B cell (primary cell): ENCODE results near the gene PGAP3. TPM values are rescaled to one million over a fixed set of nuclear protein-coding genes. Genes with fewer than 3 reads are reported as not detected.

Experiments
- ATAC-seq: fragments of 200-7000 bp; cut with Tn5 transposase; one replicate; pipeline ENCODE4 v1.10.0; 2021; ENCODE audit warnings: low read depth, mild to moderate bottlenecking, moderate number of reproducible peaks, moderate library complexity
- CTCF ChIA-PET: fragments of 350-600 bp; sonication (Branson Sonifier 250); formaldehyde crosslinking; loops from one replicate; lab custom pipeline; 2021; ENCODE audit warnings: antibody characterized with exemption, inconsistent platforms; lab: Charles Lee
- POLR2A ChIA-PET: fragments of 350-600 bp; sonication (Branson Sonifier 250); formaldehyde crosslinking; loops from one replicate; lab custom pipeline; 2021; ENCODE audit warnings: antibody characterized with exemption; lab: Charles Lee
- DNase-seq: peaks from one replicate; pipeline ENCODE4 v3.0.0; 2013
- H2AFZ ChIP-seq: 2 replicates; pipeline ENCODE4 v1.6.1; 2012; ENCODE audit warnings: mild to moderate bottlenecking, low read depth, low read length; ENCODE audit not compliant: insufficient read depth, poor library complexity, severe bottlenecking
- H3K27ac ChIP-seq, 2 donors: 1 replicate in 1 of 2; 2 replicates in 1 of 2; pipeline ENCODE4 v1.5.1; 2012 to 2013; ENCODE audit warnings: low read length in 2 of 2, mild to moderate bottlenecking in 2 of 2, moderate library complexity in 1 of 2
- H3K27me3 ChIP-seq, 4 experiments: fragments of 200-600 bp in 1 of 4; sonication (generic) in 1 of 4; replicated peaks in 1 of 4; 1 replicate in 2 of 4; 2 replicates in 2 of 4; pipeline versions ENCODE4 v1.6.1 to v1.7.0; 2013 to 2016; ENCODE audit warnings: low read length in 3 of 4, mild to moderate bottlenecking in 2 of 4, mixed read lengths in 1 of 4, moderate library complexity in 1 of 4; ENCODE audit not compliant: insufficient read depth in 4 of 4, control insufficient read depth in 3 of 4; ENCODE audit errors: control extremely low read depth in 1 of 4
- H3K36me3 ChIP-seq, 2 experiments: replicated peaks in 1 of 2; 1 replicate in 1 of 2; 2 replicates in 1 of 2; pipeline versions ENCODE4 v1.6.1 to v1.7.1; 2013; ENCODE audit warnings: low read length in 1 of 2; ENCODE audit not compliant: insufficient read depth in 2 of 2, control insufficient read depth in 1 of 2; ENCODE audit errors: control extremely low read depth in 1 of 2, extremely low read depth in 1 of 2
- H3K4me1 ChIP-seq, 2 donors: fragments of 200-600 bp in 1 of 2; sonication (generic) in 1 of 2; 1 replicate in 1 of 2; 2 replicates in 1 of 2; pipeline versions ENCODE4 v1.5.1 to v1.6.1; 2013 to 2017; ENCODE audit warnings: low read length in 2 of 2; ENCODE audit not compliant: control insufficient read depth in 2 of 2, insufficient read depth in 2 of 2
- H3K4me2 ChIP-seq: replicated peaks from 2 replicates; pipeline ENCODE3; 2012; ENCODE audit warnings: mild to moderate bottlenecking, low read depth, low read length; ENCODE audit not compliant: poor library complexity, severe bottlenecking
- H3K4me3 ChIP-seq, 5 experiments: fragments of 200-600 bp in 1 of 5; sonication (generic) in 1 of 5; 1 replicate in 3 of 5; 2 replicates in 2 of 5; pipeline versions ENCODE4 v1.5.1 to v1.7.0; 2011 to 2016; ENCODE audit warnings: low read length in 4 of 5, mild to moderate bottlenecking in 4 of 5, low read depth in 2 of 5, control low read depth in 1 of 5, moderate library complexity in 1 of 5; ENCODE audit not compliant: insufficient read depth in 1 of 5; ENCODE audit errors: control extremely low read depth in 1 of 5, extremely low read depth in 1 of 5
- H3K79me2 ChIP-seq: fragments of 200-600 bp; sonication (generic); one replicate; pipeline ENCODE4 v1.6.0; 2016; ENCODE audit warnings: low read length; ENCODE audit not compliant: control insufficient read depth, insufficient read depth
- H3K9ac ChIP-seq: fragments of 200-600 bp; sonication (generic); 2 replicates; pipeline ENCODE4 v1.6.1; 2017; ENCODE audit warnings: mild to moderate bottlenecking, low read length, moderate library complexity
- H3K9me3 ChIP-seq, 3 donors: one replicate each; pipeline versions ENCODE4 v1.6.1 to v1.7.1; 2013; ENCODE audit warnings: low read length in 2 of 3; ENCODE audit not compliant: control insufficient read depth in 2 of 3, insufficient read depth in 1 of 3; ENCODE audit errors: control extremely low read depth in 1 of 3
- H4K20me1 ChIP-seq: 2 replicates; pipeline ENCODE4 v1.6.0; 2012; ENCODE audit warnings: mild to moderate bottlenecking, low read length; ENCODE audit not compliant: insufficient read depth, control insufficient read depth, poor library complexity, severe bottlenecking
- H3K27ac Mint-ChIP-seq: one replicate; pipeline ENCODE4 v1.8.0; 2021; ENCODE audit warnings: mixed read lengths
- H3K27me3 Mint-ChIP-seq: one replicate; pipeline ENCODE4 v1.8.0; 2021; ENCODE audit warnings: mixed read lengths
- H3K4me1 Mint-ChIP-seq: one replicate; pipeline ENCODE4 v1.8.0; 2021; ENCODE audit warnings: mixed read lengths
- H3K4me3 Mint-ChIP-seq: one replicate; pipeline ENCODE4 v1.8.0; 2021; ENCODE audit warnings: mixed read lengths
- H3K9me3 Mint-ChIP-seq: one replicate; pipeline ENCODE4 v1.8.0; 2022; ENCODE audit warnings: mixed read lengths; ENCODE audit not compliant: insufficient read depth
- CTCF ChIP-seq: fragments of 200-600 bp; IDR thresholded peaks from one replicate; pipeline ENCODE4 v1.8.0; 2022; ENCODE audit warnings: antibody characterized with exemption, mild to moderate bottlenecking
- EZH2 ChIP-seq: IDR thresholded peaks from 2 replicates; pipeline ENCODE4 v1.6.1; 2012; ENCODE audit warnings: borderline replicate concordance, low read depth, mild to moderate bottlenecking, moderate library complexity, low read length; ENCODE audit not compliant: insufficient read depth, poor library complexity, severe bottlenecking
- WGBS: methylation state at CpG from one replicate; pipeline ENCODE4 v1.1.5; 2013; ENCODE audit warnings: missing lambda C conversion rate; ENCODE audit not compliant: insufficient coverage; 5-methylcytosine and 5-hydroxymethylcytosine counted together
- intact Hi-C: fragments of 100-400 bp; cut with micrococcal nuclease; formaldehyde crosslinking; loops from one replicate; pipeline ENCODE4 v1.10.0; 2022
- polyA plus RNA-seq: library from polyadenylated mRNA; depleted of rRNA; stranded (reverse); fragments of >200 nt; gene quantifications from 2 replicates; pipeline ENCODE4 v1.2.3, GENCODE V29; 2012
- total RNA-seq, 2 donors: library from RNA; stranded (reverse); fragments of 120-200 nt in 1 of 2; gene quantifications; 1 replicate in 1 of 2; 2 replicates in 1 of 2; pipeline versions ENCODE4 v1.2.3 to v1.2.4, GENCODE V29; 2013 to 2022

PGAP3 gene
- total and polyA plus RNA-seq, 2 donors (not counting 1 experiment from before 2014, with no cell fraction given), result 27.4 to 34.3 TPM

- H3K9me3 Mint-ChIP-seq, result no peaks in the 10 kb centered on the region
- Histone ChIP-seq H3K79me2 (peaks cover 4% of the 10 kb centered on the region), H3K4me1 (peaks cover 14 to 15% of the 10 kb centered on the region in 2 donors), H3K27ac (no peak overlapping the region), H2AFZ (no peak overlapping the region), H3K27me3 (peaks cover 0 to 63% (median 17%) of the 10 kb centered on the region in 4 experiments), H3K4me2 (no peak overlapping the region), H3K9me3 (no peaks in the 10 kb centered on the region), H3K4me3 (no peak overlapping the region), H3K9ac (no peak overlapping the region), H3K36me3 (no peaks in the 10 kb centered on the region), H4K20me1 (no peaks in the 10 kb centered on the region)
- intact Hi-C loops, result no loop called here
- peaks cover 22% of the 10 kb centered on the region for H3K4me1 Mint-ChIP-seq
- TF ChIP-seq EZH2, result no peak
- TF ChIP-seq CTCF, result no peak
- ChIA-PET POLR2A (interaction anchor here (1.8 kb wide), 1 partner anchor 59 kb away, joined by 4 read pairs; the partner anchor contains the start of gene PGAP3), CTCF (interaction anchor here (0.7 to 6.6 kb wide), 7 partner anchors 7 to 101 kb away, joined by 3 to 143 read pairs (median 4); partner anchors contain the start of gene TCAP)
- no peak for ATAC-seq
- 81% methylated on average over 3 of the region's 10 CpGs for WGBS
- H3K27me3 Mint-ChIP-seq, result peaks cover 30% of the 10 kb centered on the region
- no peak for DNase-seq
- H3K4me3 Mint-ChIP-seq, result no peak overlapping the region
- no peak overlapping the region for H3K27ac Mint-ChIP-seq
These were observed 59.0 kb downstream of the PGAP3 start for GRCh38 chr17:39628655-39629493.
